ENCODE results near the gene ETV6.

GRCh38 chr12:11801643-11802042 is 152.2 kb downstream of the ETV6 start:
- no peak for TF ChIP-seq TAF1 (IDR thresholded peaks at IDR 0.05; ENCODE audit: borderline replicate concordance, insufficient read depth, low read length)
- no peak for TF ChIP-seq FOXP2 (optimal IDR thresholded peaks at IDR 0.05; ENCODE audit: borderline replicate concordance, extremely low read depth, extremely low read length, insufficient read depth)
- TF ChIP-seq POLR2AphosphoS5 (IDR thresholded peaks at IDR 0.05; ENCODE audit: low read depth, low read length), result no peak
